ENCODE data around the gene MICOS13. TPM values are rescaled to one million over a fixed set of nuclear protein-coding genes. Genes with fewer than 3 reads are reported as not detected.

Gene MICOS13
- total and polyA plus RNA-seq, 10 of the 15 experiments (the other 5 are each of a cell fraction or from before 2014, with no cell fraction given): 9.4 to 211 (median 51.3) TPM

- Histone ChIP-seq H3K27me3 (replicated peaks in 1 of 2; ENCODE audit: control insufficient read depth in 2 of 2, insufficient read depth in 2 of 2, low read length in 1 of 2) (no peaks in the 10 kb centered on the region), H3K4me3 (no peak overlapping the region), H3K4me1 (ENCODE audit: control insufficient read depth, insufficient read depth, low read length) (peaks cover 10% of the 10 kb centered on the region), H3K9me3 (replicated peaks; ENCODE audit: control insufficient read depth, insufficient read depth, low read length) (no peaks in the 10 kb centered on the region), H2AFZ (ENCODE audit: control insufficient read depth, low read depth, low read length) (no peak overlapping the region), H3K4me2 (ENCODE audit: control insufficient read depth, insufficient read depth) (0 out of 2 replicates have a peak overlapping the region, but pooled peaks have one; percentile 9), H3K79me2 (ENCODE audit: control insufficient read depth, insufficient read depth, low read length) (peaks cover 45% of the 10 kb centered on the region), H3K9ac (ENCODE audit: control insufficient read depth, insufficient read depth, low read length) (no peak overlapping the region; the same call in 1 of the 2 replicates), H3K36me3 (ENCODE audit: control insufficient read depth in 2 of 2, insufficient read depth in 2 of 2, low read length in 1 of 2) (peaks cover 13 to 62% of the 10 kb centered on the region in 2 experiments), H4K20me1 (ENCODE audit: control insufficient read depth, insufficient read depth) (no peaks in the 10 kb centered on the region; the same call in none of the 2 replicates), H3K27ac (ENCODE audit: control insufficient read depth, insufficient read depth) (no peak overlapping the region)
- ChIA-PET POLR2A (no interaction called here), RAD21 (ENCODE audit: unreplicated experiment) (no interaction called here), SMC1A (ENCODE audit: uncharacterized antibody, unreplicated experiment) (no interaction called here), CTCF (no interaction called here)
- TF ChIP-seq SIX5 (IDR thresholded peaks at IDR 0.05; ENCODE audit: low read depth, low read length, severe bottlenecking): no peak
- peak; percentile 21; the same call in 1 of the 2 replicates for TF ChIP-seq POLR2AphosphoS2 (IDR thresholded peaks at IDR 0.05; ENCODE audit: low read depth, low read length)
- 71% methylated on average over 8 of the region's 8 CpGs for WGBS (ENCODE audit: insufficient coverage, insufficient replicate concordance, low lambda C conversion rate, missing lambda C conversion rate)
- ATAC-seq (no peak), FAIRE-seq (no peak), DNase-seq (ENCODE audit: low read depth, low spot score) (no peak)
- intact Hi-C loops (cut with micrococcal nuclease; ENCODE audit: unreplicated experiment) (no loop called here), in situ Hi-C loops (cut with MboI) (no loop called here)
- no TSS peak for BruUV-seq (replicated peaks)
Observed at GRCh38 chr19:5694956-5695648, 14.8 kb upstream of the MICOS13 start.

DNA sequence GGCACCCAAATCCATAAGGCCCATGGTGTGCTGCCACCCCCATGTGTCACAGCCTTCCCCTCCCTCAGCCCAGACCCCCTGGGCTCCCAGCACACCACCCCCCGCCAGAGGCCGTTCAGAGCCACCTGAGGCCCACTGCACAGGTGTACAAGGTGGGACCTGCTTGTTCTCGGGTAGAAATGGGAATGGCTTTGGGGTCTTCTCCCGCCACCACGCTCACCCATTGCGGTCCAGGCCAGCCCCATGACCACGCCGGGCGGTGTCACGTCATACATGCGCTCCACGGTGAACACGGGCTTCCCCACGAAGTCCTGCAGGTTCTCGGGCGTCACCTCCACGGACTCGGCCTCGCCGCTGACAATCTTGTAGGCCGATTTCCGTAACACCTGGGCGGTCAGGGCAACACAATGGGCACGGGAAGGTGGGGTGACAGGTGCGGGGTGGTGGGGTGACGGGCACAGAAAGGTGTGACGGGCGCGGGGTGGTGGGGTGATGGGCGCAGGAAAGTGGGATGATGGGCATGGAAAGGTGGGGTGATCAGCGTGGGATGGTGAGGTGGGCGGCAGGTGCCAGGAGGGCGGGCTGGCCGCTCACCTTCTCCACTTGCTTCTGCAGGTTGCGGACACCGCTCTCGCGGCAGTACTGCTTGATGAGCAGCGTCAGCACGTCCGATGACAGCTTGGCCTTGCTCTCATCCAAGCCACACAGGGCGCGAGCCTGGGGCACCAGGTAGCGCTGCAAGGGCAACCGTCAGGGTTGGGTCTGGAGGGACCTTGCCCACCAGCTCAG is 14.0 kb upstream of the MICOS13 start:
- H3K9me3 ChIP-seq (replicated peaks; ENCODE audit: control insufficient read depth, insufficient read depth, low read length): no peaks in the 10 kb centered on the region
- peaks cover 13 to 62% of the 10 kb centered on the region in 2 experiments for H3K36me3 ChIP-seq (ENCODE audit: control insufficient read depth in 2 of 2, insufficient read depth in 2 of 2, low read length in 1 of 2)
- BruUV-seq (replicated peaks): TSS peak; percentile 34
- intact Hi-C loops (cut with micrococcal nuclease; ENCODE audit: unreplicated experiment): no loop called here
- no peak overlapping the region for H3K27ac ChIP-seq (ENCODE audit: control insufficient read depth, insufficient read depth)
- no peak overlapping the region for H3K4me3 ChIP-seq
- RAD21 ChIA-PET (ENCODE audit: unreplicated experiment): no interaction called here
- CTCF ChIA-PET: no interaction called here
- H3K27me3 ChIP-seq (replicated peaks in 1 of 2; ENCODE audit: control insufficient read depth in 2 of 2, insufficient read depth in 2 of 2, low read length in 1 of 2): no peaks in the 10 kb centered on the region
- H4K20me1 ChIP-seq (ENCODE audit: control insufficient read depth, insufficient read depth): no peaks in the 10 kb centered on the region; the same call in none of the 2 replicates
- FAIRE-seq: no peak
- H3K4me1 ChIP-seq (ENCODE audit: control insufficient read depth, insufficient read depth, low read length): peaks cover 10% of the 10 kb centered on the region
- SMC1A ChIA-PET (ENCODE audit: uncharacterized antibody, unreplicated experiment): no interaction called here
- no peak for ATAC-seq
- no peak overlapping the region for H2AFZ ChIP-seq (ENCODE audit: control insufficient read depth, low read depth, low read length)
- in situ Hi-C loops (cut with MboI): no loop called here
- no peak for DNase-seq (ENCODE audit: low read depth, low spot score)
- peaks cover 49% of the 10 kb centered on the region for H3K79me2 ChIP-seq (ENCODE audit: control insufficient read depth, insufficient read depth, low read length)
- peak overlapping the region; percentile 25; the same call in 1 of the 2 replicates for H3K4me2 ChIP-seq (ENCODE audit: control insufficient read depth, insufficient read depth)
- TF ChIP-seq ZNF24 (IDR thresholded peaks at IDR 0.05) (no peak), CHD2 (IDR thresholded peaks at IDR 0.05; ENCODE audit: borderline replicate concordance, low read depth, low read length) (no peak), CREB1 (IDR thresholded peaks at IDR 0.05; ENCODE audit: low read depth) (0 out of 2 replicates have a peak, but pooled peaks have one; percentile 24), POLR2AphosphoS2 (IDR thresholded peaks at IDR 0.05; ENCODE audit: low read depth, low read length) (0 out of 2 replicates have a peak, but pooled peaks have one; percentile 40), POLR2A (IDR thresholded peaks at IDR 0.05; ENCODE audit: low read depth, low read length) (peak; percentile 72)
- TF ChIP-seq, protein P1, sequence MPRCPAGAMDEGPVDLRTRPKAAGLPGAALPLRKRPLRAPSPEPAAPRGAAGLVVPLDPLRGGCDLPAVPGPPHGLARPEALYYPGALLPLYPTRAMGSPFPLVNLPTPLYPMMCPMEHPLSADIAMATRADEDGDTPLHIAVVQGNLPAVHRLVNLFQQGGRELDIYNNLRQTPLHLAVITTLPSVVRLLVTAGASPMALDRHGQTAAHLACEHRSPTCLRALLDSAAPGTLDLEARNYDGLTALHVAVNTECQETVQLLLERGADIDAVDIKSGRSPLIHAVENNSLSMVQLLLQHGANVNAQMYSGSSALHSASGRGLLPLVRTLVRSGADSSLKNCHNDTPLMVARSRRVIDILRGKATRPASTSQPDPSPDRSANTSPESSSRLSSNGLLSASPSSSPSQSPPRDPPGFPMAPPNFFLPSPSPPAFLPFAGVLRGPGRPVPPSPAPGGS (IDR thresholded peaks at IDR 0.05; ENCODE audit: borderline replicate concordance, insufficient read depth, low read depth, low read length, poor library complexity, severe bottlenecking): peak; percentile 11
- H3K9ac ChIP-seq (ENCODE audit: control insufficient read depth, insufficient read depth, low read length): no peak overlapping the region
- 93% methylated on average over 40 of the region's 45 CpGs for WGBS (ENCODE audit: insufficient coverage, insufficient replicate concordance, low lambda C conversion rate, missing lambda C conversion rate)
- POLR2A ChIA-PET: interaction anchor here (0.5 kb wide), 1 partner anchor 20 kb away, joined by 4 read pairs; no protein-coding TSS in a partner anchor

All from GM12878 (cell line).